WI38 (cell line): ENCODE results near the gene PTDSS2.

Source experiments
- H3K4me3 ChIP-seq: 2 replicates; pipeline ENCODE4 v1.5.1; 2011; ENCODE audit warnings: low read depth, mild to moderate bottlenecking, control low read depth, low read length
- TF ChIP-seq, protein P1 (sequence below): IDR thresholded peaks from 2 replicates; pipeline ENCODE4 v1.5.1; 2012; ENCODE audit warnings: low read depth, mild to moderate bottlenecking, control low read depth, low read length

The PTDSS2 gene

DNA sequence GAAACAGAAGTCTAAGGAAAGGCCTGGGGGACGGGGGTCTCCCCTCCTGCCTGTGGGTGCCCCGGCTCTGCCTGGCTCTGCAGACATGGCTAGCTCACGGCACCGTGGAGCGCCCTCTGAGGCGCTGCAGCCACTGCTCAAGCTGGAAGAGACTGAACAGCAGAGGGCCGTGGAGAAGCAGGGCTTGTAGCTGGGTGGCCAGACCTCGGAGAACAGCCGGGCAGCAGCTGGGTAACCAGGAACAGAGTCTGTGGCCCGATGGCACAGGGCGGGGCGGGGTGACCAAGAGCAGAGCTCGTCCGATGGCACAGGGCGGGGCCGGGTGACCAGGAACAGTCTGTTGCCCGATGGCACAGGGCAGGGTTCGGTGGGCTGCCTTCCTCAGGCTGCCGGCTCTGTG is 38.9 kb downstream of the PTDSS2 start:
- TF ChIP-seq, protein P1, sequence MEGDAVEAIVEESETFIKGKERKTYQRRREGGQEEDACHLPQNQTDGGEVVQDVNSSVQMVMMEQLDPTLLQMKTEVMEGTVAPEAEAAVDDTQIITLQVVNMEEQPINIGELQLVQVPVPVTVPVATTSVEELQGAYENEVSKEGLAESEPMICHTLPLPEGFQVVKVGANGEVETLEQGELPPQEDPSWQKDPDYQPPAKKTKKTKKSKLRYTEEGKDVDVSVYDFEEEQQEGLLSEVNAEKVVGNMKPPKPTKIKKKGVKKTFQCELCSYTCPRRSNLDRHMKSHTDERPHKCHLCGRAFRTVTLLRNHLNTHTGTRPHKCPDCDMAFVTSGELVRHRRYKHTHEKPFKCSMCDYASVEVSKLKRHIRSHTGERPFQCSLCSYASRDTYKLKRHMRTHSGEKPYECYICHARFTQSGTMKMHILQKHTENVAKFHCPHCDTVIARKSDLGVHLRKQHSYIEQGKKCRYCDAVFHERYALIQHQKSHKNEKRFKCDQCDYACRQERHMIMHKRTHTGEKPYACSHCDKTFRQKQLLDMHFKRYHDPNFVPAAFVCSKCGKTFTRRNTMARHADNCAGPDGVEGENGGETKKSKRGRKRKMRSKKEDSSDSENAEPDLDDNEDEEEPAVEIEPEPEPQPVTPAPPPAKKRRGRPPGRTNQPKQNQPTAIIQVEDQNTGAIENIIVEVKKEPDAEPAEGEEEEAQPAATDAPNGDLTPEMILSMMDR, result no peak

DNA sequence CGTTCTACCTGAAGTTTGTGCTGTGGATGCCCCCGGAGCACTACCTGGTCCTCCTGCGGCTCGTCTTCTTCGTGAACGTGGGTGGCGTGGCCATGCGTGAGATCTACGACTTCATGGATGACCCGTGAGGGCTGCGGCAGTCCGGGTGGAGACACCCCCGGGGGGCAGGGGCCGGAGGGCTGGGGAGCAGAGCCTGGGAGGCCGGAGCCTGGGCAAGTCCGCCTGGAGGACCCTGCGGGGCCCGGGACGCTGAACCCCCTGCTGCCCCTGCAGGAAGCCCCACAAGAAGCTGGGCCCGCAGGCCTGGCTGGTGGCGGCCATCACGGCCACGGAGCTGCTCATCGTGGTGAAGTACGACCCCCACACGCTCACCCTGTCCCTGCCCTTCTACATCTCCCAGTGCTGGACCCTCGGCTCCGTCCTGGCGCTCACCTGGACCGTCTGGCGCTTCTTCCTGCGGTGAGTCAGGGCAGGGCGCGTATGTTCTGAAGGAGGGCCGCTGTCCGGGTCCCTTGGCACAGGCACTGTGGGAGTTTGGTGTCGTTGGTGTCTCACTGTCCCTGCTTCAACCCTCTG is 39.6 kb downstream of the PTDSS2 start:
- H3K4me3 ChIP-seq, result no peak overlapping the region
- TF ChIP-seq, protein P1, result no peak

More for the DNA sequence above, 38.9 kb downstream of the PTDSS2 start:
- no peak overlapping the region for H3K4me3 ChIP-seq

DNA sequence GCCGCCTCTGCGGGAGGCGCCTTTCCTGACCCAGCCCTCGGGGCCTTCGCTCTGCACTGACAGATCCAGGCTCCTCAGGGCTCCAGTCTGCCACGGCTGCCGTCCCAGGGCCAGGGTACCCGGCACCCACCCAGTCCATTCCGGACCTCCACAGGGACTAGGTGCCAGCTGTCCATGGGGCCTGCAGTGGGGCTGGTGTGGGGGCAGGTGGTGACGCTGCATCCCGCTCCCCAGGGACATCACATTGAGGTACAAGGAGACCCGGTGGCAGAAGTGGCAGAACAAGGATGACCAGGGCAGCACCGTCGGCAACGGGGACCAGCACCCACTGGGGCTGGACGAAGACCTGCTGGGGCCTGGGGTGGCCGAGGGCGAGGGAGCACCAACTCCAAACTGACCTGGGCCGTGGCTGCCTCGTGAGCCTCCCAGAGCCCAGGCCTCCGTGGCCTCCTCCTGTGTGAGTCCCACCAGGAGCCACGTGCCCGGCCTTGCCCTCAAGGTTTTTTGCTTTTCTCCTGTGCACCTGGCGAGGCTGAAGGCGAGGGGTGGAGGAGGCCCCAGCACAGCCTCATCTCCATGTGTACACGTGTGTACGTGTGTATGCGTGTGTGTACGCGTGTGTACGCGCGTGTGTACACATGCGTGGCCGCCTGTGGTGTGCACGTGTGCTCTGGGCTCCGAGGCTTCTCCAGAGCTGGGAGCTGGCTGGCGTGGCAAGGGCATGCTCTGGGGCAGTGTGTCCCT is 40.3 kb downstream of the PTDSS2 start:
- TF ChIP-seq, protein P1, result no peak
- H3K4me3 ChIP-seq, result no peak overlapping the region

DNA sequence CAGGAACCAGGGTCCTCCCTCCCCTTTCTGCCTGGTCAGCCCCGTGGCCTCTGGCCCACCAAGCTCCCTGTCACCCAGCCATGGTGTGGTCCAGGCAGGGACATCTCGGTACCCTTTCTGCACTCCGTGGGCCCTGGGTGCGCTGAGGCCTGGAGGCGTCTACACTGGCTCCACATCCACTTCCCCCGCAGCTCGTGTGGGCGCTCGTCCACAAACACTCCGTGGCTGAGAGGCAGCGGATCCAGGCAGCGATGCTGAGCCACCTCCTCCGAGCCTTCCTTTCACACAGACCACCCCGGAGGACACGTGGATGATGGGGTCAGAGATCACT is 40.8 kb downstream of the PTDSS2 start:
- TF ChIP-seq, protein P1, result no peak
- no peak overlapping the region for H3K4me3 ChIP-seq

DNA sequence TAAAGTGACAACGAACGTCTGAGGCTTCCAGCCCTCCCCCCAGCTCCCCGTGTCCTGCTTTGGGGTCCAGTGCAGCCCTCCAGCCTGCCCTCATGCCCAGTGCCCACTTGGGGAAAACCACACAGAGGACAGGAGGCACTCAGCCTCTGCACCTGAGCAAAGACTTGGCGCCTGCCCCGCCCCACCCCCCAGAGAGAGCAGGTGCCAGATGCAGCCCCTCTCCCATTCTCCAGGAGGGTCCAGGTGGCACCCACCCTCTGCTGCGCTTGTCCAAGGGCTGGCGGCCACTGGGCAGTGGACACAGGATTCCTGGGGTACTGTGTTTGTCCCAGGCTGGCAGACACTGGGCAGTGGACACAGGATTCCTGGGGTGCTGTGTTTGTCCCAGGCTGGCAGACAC is 41.3 kb downstream of the PTDSS2 start:
- H3K4me3 ChIP-seq, result no peak overlapping the region
- TF ChIP-seq, protein P1, result no peak

DNA sequence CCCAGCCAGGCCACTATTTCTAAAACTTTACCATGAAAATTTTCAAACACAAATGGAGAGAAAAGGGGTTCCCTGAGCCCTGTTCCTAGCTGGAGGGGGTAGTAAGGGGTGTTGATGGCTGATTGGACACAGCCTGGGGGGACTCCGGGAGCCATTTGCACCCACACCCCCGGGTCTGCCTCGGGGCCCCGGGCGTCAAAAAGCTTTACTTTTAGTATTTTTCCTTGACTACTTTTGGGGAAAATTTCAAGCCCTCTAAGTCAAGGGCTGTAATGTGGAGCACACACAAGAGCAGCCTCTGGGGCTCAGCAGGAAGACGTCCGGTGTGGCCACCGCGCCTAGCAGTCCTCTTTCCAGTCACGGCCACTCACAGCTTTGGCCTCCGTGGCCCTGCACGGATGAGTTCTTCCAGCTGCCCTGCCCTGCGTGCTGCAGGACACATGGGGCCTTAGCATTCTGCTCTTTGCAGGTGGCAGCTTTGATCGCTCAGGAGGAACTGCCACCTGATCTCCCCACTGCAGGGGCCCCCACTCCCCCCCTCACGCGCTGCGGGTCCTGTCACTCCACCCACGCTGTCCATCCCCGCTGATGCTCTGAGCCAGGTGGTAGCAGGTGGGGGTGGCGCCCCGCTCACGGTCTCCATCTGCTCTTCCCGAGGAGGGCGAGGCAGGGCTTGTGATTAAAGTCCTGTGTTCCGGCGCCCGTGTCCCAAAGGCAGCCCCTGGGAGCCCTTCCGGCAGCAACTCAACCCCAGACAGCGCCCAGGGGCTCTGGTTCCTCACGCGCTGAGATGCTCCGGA is 42.5 kb downstream of the PTDSS2 start:
- H3K4me3 ChIP-seq, result no peak overlapping the region
- TF ChIP-seq, protein P1, result no peak
